NCI-H82 treated with DMSO at 0.1 percent for 48 hours (cell line): ENCODE data around the gene DLG2.
A peak's percentile ranks its signal among the peaks of the same experiment; 100 is the strongest.
"Not testable (repeated sequence)": the region's sequence is repeated elsewhere in the genome, so short reads cannot be mapped to it uniquely, and the experiment has no call there.

Source experiments
- DNase-seq: peaks from one replicate; lab custom pipeline; 2025; ENCODE audit not compliant: unreplicated experiment; lab: John Stamatoyannopoulos, UW

The DLG2 gene

GRCh38 chr11:84795698-84796097 lies 831.4 kb downstream of the DLG2 start:
- no peak for DNase-seq

GRCh38 chr11:84794663-84795443 lies 832.3 kb downstream of the DLG2 start:
- no peak for DNase-seq

- DNase-seq, result no peak
Measured at GRCh38 chr11:84793318-84793717, 833.8 kb downstream of the DLG2 start.

- DNase-seq, result no peak
Measured at GRCh38 chr11:84790849-84791427, 836.2 kb downstream of the DLG2 start.

- no peak for DNase-seq
Measured at GRCh38 chr11:84788220-84788619, 838.9 kb downstream of the DLG2 start.

GRCh38 chr11:84784158-84784557 lies 843.0 kb downstream of the DLG2 start:
- DNase-seq, result not testable (repeated sequence)

- DNase-seq, result peak; percentile 2
Measured at GRCh38 chr11:84780689-84781293, 846.4 kb downstream of the DLG2 start.

GRCh38 chr11:84775503-84775902 lies 851.6 kb downstream of the DLG2 start:
- no peak for DNase-seq

- no peak for DNase-seq
Measured at GRCh38 chr11:84763931-84764330, 863.2 kb downstream of the DLG2 start.

- no peak for DNase-seq
Measured at GRCh38 chr11:84757711-84758110, 869.4 kb downstream of the DLG2 start.

GRCh38 chr11:84751371-84751770 lies 875.8 kb downstream of the DLG2 start:
- DNase-seq, result no peak

- no peak for DNase-seq
Measured at GRCh38 chr11:84747871-84748270, 879.3 kb downstream of the DLG2 start.

- DNase-seq, result no peak
Measured at GRCh38 chr11:84740050-84740449, 887.1 kb downstream of the DLG2 start.

- no peak for DNase-seq
Measured at GRCh38 chr11:84724256-84724655, 902.9 kb downstream of the DLG2 start.

GRCh38 chr11:84722583-84723108 lies 904.5 kb downstream of the DLG2 start:
- DNase-seq, result no peak

GRCh38 chr11:84721561-84721961 lies 905.6 kb downstream of the DLG2 start:
- DNase-seq, result no peak

- DNase-seq, result no peak
Measured at GRCh38 chr11:84720706-84721402, 906.3 kb downstream of the DLG2 start.

- no peak for DNase-seq
Measured at GRCh38 chr11:84719935-84720577, 907.1 kb downstream of the DLG2 start.

- DNase-seq, result no peak
Measured at GRCh38 chr11:84714316-84714780, 912.8 kb downstream of the DLG2 start.

GRCh38 chr11:84691830-84692229 lies 935.3 kb downstream of the DLG2 start:
- no peak for DNase-seq

- DNase-seq, result no peak
Measured at GRCh38 chr11:84687433-84687832, 939.7 kb downstream of the DLG2 start.
